Mucosa of gallbladder (tissue), 1 donor: Measurements from ENCODE around the gene L3MBTL2. TPM values are rescaled to one million over a fixed set of nuclear protein-coding genes. Genes with fewer than 3 reads are reported as not detected.
"Not testable (repeated sequence)": the region's sequence is repeated elsewhere in the genome, so short reads cannot be mapped to it uniquely, and the experiment has no call there.

ENCODE experiments used
- DNase-seq: peaks from one replicate; pipeline ENCODE4 v3.0.0-alpha.2; 2020; ENCODE audit warnings: low spot score
- total RNA-seq: library from RNA; stranded (reverse); gene quantifications from one replicate; pipeline ENCODE4 v1.2.1, GENCODE V29; 2021
- donor health status: DM: no; HTN: no; CAD: no.

Gene L3MBTL2
- total RNA-seq, 1 donor from 2014 or later: 28.3 TPM

DNA sequence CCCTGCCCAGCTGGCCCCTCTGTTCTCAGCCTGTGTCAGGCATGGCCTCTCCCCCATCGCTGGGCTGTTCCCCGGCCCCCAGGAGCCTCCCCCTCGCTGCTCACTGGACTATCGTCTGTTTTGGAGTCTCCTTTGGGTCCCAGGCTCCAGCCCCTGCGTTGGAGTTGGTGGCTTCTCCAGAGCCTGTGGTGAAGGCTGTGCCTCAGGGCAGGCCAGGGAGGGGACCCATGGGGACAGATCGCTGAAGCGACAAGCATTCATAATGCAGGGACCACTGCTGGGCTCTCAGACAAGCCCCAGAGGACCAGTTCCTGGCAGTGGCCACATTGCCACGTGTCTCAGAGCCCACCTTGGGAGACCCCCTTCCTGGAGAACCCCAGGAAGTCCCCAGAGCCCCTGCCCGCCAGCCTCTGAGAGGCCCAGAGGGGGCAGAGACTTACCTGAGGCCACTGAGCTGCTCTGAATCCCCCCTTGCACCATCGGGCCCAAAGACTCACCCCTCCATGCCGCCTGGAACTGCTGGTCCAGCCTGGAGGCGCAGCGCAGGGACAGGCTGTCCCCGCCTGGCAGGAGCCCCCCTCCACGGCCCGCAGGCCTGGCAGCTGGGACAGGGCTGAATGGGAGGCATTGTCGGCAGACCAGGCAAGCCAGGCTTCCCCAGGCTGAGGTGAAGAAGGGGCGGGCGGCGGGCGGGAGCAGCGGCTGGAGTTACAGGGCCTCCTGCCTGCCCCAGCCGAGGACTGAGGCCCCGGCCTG, 35.4 kb downstream of the L3MBTL2 start, which contains the start of gene CHADL:
TSS of gene CHADL (minus strand) at position 555 of the 756 bp plus-strand sequence. CDS start at position 505, 50 bp downstream.
- DNase-seq: no peak

DNA sequence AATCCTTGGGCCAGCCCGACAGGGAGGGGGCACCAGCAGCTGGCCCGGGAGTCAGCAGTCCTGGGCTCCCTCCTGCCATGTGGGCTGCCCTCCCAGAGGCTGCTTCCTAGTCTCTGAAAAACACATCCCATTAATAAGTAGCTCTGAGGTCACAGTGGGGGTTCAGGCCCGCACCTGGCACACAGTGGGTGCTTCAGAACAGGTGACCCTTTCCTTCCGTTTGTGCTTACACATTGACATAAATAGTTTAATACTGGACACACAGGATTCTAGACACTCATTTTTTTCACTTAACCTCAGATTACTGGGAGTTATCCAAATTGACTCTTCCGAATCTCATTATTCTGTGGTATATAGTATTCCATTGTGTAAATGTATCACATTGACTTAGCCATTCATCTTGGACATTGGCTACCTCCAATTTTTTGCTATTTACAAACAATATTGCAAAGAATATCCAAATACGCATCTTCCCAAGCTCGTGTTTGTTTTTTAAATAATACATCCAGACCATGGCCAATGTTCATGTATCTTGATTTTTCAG, 36.1 kb downstream of the L3MBTL2 start:
- DNase-seq: no peak

DNA sequence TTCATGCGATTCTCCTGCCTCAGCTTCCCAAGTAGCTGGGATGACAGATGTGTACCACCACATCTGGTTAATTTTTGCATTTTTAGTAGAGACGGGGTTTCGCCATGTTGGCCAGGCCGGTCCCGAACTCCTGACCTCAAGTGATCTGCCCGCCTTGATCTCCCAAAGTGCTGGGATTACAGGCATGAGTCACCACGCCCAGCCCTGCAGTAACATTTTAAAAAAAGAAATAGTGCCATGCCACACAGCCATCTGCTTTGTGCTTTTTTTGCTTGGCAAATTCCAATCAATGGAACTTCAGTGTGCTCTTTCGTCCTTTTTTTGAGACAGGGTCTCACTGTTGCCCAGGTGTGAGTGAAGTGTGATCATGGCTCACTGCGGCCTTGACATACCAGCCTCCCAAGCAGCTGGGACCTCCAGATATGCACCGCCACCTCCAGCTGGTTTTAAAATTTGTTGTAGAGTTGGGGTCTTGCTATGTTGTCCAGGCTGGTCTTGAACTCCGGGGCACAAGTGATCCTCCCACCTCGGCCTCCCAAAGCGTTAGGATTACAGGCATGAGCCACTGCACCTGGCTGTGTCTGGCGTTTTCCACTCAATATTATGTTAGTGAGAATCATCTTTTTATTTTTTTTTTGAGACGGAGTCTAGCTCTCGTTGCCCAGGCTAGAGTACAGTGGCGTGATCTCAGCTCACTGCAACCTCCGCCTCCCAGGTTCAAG, 37.4 kb downstream of the L3MBTL2 start:
- no peak for DNase-seq

DNA sequence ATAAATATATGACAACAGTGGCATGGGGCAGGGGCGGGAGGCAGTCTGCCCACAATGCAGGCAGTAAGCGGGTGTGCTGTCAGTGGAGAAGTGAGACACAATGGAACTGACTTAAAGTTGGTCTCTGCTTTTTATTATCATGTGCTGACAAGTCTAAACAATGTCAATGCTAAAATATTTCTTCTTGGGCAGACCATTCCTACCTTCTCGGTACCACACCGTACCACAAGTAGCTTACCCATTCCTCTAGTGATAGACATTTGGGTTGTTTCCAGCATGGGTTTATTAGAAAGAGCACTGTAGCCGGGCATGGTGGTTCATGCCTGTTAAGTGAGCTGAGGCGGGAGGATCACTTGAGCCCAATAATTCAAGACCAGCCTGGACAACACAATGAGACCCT, 38.2 kb downstream of the L3MBTL2 start:
- DNase-seq: no peak

DNA sequence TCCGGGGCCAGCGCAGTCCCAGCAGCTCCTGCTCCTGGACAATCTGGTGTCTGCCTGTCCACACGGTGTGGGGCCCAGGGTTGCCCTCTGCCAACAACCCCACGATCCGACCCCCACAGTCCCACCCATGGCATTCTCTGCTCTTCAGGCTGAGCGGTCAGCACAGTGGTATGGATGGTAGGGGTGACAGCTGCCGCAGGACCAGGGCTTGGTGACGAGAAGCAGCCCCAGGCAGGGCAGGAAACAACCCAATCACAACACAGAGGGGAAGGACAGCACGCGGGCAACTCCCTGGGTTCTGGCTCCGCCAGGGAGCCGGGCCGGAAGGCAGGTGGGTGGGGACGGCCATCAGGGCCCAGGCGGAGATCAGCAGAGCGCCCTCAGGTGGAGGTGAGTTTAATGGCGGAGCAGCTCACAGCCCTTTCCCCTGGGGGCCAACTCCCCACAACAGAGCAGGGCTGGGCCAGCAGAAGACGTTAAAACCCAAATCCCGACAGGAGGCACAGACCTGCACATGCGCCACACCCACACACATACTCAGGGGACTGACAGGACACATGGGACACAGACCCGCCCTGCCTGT, 40.9 kb downstream of the L3MBTL2 start:
- no peak for DNase-seq

DNA sequence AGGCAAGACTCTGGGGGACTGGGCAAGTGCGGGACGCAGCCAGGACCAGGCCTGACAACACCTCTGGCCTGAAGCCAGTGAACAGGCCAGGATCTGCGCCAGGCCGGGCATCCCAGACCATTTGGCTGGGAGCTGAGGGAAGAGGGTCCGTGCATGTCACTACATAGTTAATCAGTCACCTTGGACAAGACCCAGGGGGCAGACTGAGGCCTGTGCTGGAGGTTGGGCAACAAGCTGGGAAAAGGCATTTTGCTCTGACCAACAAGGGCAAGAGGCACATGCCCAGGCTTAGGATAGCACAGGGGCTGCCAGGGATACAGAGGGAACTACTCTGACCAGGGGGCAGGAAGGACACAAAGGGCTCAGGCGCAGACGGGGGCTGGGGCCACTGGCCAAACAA, 42.6 kb downstream of the L3MBTL2 start:
- DNase-seq: no peak

DNA sequence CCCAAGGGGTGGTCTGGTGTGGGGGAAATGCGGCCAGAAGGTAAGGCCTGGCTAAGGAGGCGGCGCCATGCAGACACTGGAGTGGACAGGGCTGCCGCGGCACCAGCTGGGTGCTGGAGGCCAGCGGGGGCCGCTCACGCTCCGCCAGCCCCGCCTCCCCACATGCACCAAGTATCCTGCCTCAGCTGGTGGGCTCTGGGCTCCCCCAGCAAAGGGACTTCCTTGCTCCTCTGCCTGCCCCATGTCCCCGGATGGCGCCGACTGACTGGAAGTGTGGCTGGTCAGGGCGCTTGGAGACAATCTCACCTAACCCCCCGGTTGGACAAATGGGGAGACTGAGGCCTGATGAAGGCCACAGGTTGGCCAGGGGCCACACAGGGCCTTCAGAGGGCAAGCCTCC, 43.2 kb downstream of the L3MBTL2 start:
- no peak for DNase-seq

DNA sequence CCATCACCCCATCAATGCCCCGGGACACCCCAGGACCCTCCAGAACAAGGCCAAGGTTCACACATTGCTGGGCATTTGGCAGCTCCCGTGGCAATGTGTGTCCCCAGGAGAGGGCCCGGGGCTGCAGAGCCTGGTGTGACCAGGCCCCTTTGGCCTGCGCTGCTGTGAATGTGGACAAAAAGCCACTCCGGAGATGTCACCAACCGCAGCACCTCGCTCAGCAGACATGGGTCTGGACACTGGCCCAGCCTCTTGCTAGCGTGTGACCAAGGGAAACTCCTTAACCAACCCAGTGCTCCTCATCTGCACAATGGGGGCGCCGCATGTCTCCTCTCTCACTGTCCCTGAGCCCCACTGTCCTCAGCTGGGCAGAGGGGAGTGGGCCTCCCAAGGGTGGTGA, 43.6 kb downstream of the L3MBTL2 start:
- no peak for DNase-seq

DNA sequence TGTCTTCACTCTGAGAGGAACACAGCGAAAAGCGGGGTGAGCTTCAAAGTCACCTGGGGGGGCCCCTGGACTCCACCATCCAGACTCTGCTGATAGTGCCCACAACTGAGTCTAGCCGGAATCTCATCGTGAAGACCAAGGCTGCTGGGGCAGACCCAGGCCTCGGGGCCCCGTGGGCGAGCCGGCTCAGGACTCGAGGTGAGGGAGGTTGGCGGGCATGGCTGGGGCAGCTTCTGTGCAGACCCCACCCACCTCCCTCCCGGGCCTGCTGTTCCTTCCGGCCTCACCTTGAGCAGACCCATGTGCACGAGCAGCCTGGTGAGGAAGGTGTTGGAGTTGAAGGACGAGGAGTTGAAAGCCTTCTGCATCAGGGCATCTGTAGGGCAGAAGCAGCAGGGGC, 44.3 kb downstream of the L3MBTL2 start:
- no peak for DNase-seq

DNA sequence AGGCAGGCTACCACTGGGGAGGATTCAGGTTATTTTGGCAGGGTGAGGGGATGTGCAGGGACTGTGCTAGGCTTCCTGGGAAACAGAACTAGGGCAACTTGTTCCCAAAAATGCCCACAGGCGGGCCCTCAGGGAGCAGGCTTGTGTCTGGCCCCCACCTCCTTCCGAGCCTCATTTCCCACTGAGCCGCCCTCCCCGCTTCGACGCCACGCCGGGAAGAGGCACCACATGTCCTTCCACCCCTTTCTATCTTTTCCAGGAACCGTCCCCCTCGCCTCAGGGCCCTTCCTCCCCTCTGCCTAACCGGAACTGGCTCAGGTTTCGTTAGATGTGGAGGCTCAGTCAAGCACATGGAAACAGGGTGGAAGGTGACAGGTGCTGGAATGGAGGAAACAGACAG, 45.0 kb downstream of the L3MBTL2 start:
- DNase-seq: no peak

DNA sequence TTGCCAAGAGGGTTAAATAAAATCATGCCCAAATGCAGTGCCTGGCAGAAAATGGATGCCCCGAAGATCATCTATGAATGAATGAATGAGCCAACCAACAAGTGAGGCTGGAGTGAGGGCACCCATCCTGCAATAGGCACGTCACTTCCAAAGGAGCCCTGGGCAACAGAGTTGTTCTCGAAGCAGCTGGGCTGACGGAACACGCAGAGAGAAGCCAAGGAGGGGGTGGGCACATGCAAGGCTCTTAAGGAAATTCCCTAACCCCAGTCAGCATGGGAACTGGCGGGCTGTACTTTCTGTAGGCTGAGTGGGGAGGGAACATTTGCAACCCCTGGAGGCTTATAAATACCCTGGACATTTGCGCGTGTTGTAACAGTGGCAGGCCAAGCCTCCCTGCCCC, 47.3 kb downstream of the L3MBTL2 start:
- no peak for DNase-seq

DNA sequence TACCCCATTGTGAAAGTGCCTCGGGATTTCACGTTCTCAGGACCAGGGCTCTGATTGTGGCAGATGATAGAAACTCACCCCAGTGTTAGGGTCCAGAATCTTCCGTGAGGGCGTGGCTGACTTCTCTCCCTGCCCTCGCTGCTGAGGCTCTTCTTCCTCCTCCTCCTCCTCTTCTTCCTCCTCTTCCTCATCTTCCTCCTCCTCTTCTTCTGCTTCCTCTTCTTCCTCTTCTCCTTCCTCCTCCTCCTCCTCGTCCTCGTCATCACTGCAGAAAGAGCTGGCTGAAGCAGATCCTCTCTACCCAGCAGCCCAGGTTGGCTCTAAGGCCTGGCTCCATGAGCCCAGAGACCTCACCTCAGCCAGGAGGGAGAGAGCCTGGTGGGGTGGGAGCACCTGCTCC, 49.1 kb downstream of the L3MBTL2 start:
- DNase-seq: no peak

DNA sequence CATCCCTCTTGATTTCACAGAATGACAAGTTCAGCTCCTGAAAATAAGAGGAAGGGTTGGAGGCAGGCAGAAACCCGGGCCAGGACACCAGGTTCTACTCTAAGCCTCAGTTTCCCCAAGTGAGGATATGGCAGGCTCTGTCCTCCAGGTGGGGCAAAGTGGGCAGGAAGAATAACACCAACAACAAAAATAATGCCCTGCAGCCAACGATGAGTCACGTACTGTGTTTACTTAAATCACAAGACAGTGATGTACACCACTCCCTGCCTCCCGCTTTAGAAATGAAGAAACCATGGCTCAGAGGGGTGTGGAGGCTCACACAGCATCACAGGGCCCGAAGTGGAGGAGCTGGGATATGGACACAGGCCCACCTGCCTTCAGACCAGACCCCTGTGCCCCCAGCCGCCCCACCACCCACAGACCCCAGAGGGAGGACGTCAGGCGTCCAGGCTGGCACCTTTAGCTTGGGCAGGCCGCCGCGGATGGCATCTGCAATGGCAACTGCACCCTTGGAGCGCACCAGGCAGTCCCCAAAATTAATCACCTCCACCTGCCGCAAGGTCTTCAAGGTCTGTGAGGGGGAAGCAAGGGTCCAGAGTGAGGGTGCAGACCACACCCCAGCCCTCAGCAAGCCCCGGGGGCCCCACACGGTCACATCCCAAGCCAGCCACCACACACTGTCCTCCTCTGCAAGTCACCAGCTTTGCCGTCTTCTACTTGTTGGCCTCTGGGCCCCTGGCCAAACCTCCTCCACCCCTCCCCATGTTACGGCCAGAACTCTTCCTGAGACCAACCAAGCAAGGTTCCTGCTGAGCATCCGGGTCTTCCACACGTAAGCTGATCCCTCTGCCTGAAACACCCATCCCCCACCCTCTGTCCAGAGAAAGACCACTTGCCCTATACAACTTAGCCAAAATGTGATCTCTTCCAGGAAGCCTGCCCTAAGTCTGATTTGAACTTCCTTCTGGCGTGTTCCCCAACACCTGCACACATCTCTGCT, 51.4 kb downstream of the L3MBTL2 start:
- DNase-seq: no peak

DNA sequence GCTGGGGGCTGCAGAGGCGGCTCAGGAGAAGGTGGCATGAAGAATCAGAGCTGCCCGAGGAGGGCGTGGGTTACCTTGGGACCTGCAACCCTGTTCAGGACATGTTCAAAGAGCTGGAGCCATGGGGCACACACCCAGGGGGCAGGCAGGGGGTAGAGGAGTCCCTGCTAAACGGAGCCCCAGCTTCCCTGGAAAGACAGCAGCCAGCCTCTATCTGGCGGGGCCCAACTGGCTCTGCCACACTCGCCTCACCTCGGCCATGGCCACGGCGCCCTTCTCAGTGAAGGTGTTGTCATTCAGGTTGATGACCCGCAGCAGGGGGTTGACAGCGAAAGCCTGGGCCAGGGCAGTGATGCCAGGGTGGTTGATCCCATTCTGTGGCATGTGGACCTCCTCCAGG, 52.6 kb downstream of the L3MBTL2 start:
- no peak for DNase-seq

DNA sequence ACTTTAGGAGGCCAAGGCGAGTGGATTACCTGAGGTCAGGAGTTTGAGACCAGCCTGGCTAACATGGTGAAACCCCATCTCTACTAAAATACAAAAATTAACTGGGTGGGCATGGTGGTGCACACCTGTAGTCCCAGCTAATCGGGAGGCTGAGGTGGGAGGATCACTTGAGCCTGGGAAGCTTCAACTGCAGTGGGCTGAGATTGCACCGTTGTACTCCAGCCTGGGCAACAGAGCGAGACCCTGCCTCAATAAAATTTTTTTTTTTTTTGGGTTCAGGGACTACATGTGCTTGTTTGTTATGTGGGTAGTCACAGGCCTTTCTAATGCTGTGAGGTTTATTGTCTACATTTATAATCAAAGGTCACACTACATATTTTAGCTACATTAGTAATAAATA, 54.6 kb downstream of the L3MBTL2 start:
- not testable (repeated sequence) for DNase-seq

DNA sequence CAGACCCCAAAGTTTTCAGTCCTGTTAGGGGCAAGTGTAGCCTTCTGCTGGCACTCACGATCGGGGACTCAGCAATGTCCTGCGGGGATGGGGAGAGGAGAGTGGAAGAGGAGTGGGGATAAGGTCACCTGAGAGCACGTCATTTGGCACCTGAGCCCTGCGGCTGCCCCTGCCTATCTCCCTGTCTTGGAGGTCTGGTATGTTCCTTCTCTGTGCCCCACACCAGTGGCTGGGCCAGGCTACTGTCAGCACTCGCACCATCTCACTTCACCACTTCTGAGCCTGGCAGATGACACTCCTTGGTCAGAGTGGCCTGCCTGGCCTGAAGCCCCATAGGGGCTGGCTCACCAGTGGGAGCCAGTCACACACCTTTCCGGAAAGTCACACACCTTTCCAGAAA, 55.8 kb downstream of the L3MBTL2 start:
- no peak for DNase-seq

DNA sequence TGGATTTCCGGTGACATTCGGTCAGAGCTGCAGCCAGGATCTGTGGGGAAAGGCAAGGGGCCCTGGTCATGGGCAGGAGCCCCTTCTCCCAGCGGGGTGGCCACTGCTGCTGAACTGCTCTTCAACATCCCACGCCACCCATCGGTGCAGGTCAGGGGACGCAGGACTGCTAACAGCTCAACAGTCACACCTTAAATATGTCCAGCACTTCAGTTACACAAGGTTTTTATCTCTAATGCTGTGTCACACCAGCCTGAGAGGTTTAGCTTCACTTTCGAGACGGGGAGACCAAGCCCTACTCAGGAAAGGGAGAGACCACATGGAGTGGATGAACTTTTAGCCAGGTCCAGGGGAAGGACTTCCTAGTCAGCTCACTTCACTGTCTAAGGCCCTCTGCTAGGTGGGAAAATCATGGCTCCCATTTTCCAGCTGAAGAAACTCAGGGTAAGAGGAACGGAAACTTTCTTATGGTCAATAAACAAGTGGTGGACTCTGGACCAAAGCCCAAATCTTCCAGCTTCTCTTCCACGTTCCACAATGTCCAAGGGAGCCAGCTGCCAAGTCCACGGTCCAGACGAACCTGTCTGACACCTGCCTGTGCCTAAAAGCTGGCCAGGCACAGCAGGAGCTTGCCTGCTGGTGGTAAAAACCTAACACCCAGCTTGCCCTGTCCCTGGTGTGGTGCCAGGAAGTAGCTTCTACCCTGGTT, 56.6 kb downstream of the L3MBTL2 start:
- no peak for DNase-seq

DNA sequence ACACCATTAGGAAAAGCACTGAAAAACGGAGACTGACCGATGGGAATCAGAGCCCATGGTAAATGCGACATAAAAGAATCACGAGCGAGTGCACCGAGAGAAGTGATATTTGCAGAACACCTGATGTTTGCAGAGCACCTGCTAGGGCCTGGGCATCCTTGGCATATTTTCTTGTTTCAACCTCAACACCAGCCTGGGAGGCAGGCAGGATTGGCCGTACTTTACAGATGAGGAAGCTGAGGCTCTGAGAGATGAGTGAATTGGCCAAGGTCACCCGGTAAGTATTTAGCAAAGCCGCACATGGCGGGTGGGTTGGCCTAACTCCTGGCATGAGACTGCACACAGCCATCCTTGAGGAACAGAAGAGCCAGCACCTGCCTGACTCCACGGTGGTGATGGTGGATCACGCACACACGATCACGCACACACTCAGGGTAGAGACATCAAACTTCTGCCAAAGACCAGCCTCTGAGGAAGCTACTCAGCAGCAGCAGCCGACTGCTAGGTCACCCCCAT, 57.2 kb downstream of the L3MBTL2 start:
- no peak for DNase-seq

DNA sequence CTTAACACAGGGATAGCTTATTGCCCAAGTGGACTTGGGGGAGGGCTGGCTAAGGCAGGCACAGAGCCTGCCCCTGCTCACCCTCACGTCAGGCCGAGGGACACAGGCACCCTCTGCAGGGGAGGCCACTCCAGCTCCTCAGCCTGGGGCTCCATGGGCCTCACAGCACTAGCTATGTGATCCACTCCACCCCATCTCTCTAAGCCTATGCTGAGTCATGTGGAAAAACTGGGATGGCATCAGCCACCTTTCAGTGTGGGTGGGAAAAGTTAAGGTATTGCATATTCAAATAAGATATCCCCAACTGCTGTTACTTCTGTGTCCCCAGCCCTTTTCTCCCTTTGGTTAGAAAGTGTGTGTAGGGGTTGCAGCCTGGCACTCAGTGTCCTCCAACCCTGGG, 58.6 kb downstream of the L3MBTL2 start:
- no peak for DNase-seq

DNA sequence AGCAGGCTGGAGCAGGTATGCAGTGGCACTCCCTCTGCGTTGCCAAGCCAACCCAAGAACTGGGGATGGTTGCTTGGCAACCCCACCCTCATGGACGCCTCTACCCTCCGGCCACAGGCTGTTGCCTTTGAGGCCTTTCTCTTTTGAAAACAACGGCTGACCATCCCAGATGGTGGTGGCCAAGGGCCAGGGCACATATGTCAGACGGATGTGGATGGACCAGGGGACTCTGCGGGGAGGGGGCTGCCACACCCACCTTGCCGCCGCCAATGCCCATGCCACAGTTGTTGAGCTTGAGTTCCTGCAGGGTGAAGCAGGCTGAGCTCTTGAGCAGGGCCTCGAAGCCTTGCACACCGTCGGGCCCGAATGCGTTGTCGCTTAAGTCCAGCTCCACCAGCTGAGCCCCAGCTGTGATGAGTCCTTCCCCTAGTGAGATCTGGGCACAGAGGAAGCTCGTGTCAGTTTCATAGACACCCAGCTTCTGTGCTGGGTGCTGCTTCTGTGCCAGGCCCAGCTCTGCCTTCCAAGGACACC, 59.4 kb downstream of the L3MBTL2 start:
- no peak for DNase-seq
